Breast epithelium (tissue), 3 donors: Measurements from ENCODE around the gene ABCA3.

ENCODE experiments used
- POLR2A ChIP-seq: fragments of 450-650 bp; IDR thresholded peaks from one replicate; pipeline ENCODE4 v1.6.1; 2016; ENCODE audit warnings: antibody characterized with exemption, mild to moderate bottlenecking, moderate library complexity
- TF ChIP-seq, protein P1 (sequence below), 3 donors: fragments of 450-650 bp; IDR thresholded peaks; one replicate each; pipeline ENCODE4 v1.5.1; 2016 to 2017; ENCODE audit warnings: antibody characterized with exemption in 3 of 3, mild to moderate bottlenecking in 3 of 3, moderate library complexity in 3 of 3

DNA sequence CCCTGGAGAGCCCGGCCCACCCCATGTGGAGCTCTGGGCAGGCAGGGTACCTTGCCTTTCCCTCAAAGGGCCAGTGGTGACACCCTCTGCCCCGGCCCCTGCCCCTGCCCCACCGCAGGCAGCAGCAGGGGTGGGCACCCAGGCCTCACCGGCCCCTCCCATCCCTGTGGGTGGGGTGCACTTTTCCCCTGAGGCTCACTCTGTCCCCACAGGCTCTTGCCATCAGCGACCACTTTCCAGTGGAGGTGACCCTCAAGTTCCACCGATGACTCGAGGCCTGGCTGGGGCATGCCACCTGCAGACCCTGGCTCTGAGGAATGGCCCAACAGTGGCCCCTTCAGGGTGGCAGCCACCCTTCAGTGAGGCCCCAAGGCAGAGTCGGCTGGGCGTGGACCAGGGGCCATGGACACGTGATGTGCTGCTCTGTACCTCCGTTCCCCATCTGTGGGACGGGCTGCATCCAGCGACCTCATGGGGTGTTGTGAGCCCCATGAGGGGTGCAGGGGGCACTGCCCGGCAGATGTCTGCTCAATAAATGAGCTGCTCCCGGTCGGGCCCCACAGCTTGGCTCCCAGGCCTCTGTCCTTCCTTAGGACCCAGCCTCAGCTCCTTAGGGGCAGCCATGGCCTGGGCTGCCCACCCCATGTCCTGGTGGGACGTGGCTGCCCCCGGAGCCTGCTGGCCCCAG is 102.2 kb downstream of the ABCA3 start:
- TF ChIP-seq, protein P1, sequence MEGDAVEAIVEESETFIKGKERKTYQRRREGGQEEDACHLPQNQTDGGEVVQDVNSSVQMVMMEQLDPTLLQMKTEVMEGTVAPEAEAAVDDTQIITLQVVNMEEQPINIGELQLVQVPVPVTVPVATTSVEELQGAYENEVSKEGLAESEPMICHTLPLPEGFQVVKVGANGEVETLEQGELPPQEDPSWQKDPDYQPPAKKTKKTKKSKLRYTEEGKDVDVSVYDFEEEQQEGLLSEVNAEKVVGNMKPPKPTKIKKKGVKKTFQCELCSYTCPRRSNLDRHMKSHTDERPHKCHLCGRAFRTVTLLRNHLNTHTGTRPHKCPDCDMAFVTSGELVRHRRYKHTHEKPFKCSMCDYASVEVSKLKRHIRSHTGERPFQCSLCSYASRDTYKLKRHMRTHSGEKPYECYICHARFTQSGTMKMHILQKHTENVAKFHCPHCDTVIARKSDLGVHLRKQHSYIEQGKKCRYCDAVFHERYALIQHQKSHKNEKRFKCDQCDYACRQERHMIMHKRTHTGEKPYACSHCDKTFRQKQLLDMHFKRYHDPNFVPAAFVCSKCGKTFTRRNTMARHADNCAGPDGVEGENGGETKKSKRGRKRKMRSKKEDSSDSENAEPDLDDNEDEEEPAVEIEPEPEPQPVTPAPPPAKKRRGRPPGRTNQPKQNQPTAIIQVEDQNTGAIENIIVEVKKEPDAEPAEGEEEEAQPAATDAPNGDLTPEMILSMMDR (IDR thresholded peaks at IDR 0.05) = no peak
- no peak for TF ChIP-seq POLR2A
